ENCODE results near the gene AK9. TPM values are rescaled to one million over a fixed set of nuclear protein-coding genes. Genes with fewer than 3 reads are reported as not detected.

AK9 gene
- polyA plus RNA-seq, 1 donor from 2014 or later = 27.7 TPM

DNA sequence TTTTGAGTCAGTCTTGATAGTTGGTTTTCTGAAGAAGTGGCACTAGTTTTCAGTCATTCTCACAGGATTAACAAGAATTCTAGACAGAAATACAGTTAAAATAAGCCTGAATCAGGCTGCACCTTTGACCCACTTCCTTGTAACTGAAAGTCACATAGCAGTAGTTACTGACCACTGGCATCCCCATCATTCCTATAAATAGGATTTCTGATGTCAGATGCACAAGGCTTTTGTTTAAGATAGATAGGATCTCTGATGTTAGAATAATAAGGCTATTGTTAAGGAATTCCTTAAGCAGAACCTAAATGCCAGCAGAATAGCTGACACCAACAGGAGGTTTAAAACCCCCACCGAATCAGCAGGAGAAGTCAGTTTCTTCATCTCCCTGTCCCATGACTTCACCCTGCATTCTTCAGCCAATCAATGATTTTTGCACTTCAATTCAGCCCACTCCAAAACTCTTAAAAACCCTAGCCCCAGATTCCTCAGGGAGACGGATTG is 177.4 kb downstream of the AK9 start:
- no peaks in the 10 kb centered on the region for H3K79me2 ChIP-seq (replicated peaks; ENCODE audit: insufficient read depth, low read length)
- no peaks in the 10 kb centered on the region for H3K36me3 ChIP-seq (ENCODE audit: insufficient read depth, low read length)
- H3K4me2 ChIP-seq (ENCODE audit: low read length) = no peak overlapping the region
- TF ChIP-seq, protein P1, sequence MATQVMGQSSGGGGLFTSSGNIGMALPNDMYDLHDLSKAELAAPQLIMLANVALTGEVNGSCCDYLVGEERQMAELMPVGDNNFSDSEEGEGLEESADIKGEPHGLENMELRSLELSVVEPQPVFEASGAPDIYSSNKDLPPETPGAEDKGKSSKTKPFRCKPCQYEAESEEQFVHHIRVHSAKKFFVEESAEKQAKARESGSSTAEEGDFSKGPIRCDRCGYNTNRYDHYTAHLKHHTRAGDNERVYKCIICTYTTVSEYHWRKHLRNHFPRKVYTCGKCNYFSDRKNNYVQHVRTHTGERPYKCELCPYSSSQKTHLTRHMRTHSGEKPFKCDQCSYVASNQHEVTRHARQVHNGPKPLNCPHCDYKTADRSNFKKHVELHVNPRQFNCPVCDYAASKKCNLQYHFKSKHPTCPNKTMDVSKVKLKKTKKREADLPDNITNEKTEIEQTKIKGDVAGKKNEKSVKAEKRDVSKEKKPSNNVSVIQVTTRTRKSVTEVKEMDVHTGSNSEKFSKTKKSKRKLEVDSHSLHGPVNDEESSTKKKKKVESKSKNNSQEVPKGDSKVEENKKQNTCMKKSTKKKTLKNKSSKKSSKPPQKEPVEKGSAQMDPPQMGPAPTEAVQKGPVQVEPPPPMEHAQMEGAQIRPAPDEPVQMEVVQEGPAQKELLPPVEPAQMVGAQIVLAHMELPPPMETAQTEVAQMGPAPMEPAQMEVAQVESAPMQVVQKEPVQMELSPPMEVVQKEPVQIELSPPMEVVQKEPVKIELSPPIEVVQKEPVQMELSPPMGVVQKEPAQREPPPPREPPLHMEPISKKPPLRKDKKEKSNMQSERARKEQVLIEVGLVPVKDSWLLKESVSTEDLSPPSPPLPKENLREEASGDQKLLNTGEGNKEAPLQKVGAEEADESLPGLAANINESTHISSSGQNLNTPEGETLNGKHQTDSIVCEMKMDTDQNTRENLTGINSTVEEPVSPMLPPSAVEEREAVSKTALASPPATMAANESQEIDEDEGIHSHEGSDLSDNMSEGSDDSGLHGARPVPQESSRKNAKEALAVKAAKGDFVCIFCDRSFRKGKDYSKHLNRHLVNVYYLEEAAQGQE (IDR thresholded peaks at IDR 0.05; ENCODE audit: borderline replicate concordance) = no peak
- no peak for TF ChIP-seq EP300 (conservative IDR thresholded peaks at IDR 0.05; ENCODE audit: poor library complexity, severe bottlenecking)
- TF ChIP-seq MXI1 (conservative IDR thresholded peaks at IDR 0.05; ENCODE audit: poor library complexity, severe bottlenecking) = no peak
- TF ChIP-seq POLR2AphosphoS5 (IDR thresholded peaks at IDR 0.05) = no peak
- TF ChIP-seq SMC3 (conservative IDR thresholded peaks at IDR 0.05; ENCODE audit: poor library complexity) = no peak
- no peak for TF ChIP-seq RAD21 (conservative IDR thresholded peaks at IDR 0.05)
- no peak for TF ChIP-seq EZH2 (IDR thresholded peaks at IDR 0.05; ENCODE audit: borderline replicate concordance, insufficient read depth, low read length, poor library complexity, severe bottlenecking)
- TF ChIP-seq, protein P2, sequence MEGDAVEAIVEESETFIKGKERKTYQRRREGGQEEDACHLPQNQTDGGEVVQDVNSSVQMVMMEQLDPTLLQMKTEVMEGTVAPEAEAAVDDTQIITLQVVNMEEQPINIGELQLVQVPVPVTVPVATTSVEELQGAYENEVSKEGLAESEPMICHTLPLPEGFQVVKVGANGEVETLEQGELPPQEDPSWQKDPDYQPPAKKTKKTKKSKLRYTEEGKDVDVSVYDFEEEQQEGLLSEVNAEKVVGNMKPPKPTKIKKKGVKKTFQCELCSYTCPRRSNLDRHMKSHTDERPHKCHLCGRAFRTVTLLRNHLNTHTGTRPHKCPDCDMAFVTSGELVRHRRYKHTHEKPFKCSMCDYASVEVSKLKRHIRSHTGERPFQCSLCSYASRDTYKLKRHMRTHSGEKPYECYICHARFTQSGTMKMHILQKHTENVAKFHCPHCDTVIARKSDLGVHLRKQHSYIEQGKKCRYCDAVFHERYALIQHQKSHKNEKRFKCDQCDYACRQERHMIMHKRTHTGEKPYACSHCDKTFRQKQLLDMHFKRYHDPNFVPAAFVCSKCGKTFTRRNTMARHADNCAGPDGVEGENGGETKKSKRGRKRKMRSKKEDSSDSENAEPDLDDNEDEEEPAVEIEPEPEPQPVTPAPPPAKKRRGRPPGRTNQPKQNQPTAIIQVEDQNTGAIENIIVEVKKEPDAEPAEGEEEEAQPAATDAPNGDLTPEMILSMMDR (IDR thresholded peaks at IDR 0.05; ENCODE audit: poor library complexity, severe bottlenecking) = no peak
- TF ChIP-seq TAF1 (IDR thresholded peaks at IDR 0.05; ENCODE audit: low read depth) = no peak
- no peak overlapping the region for H3K27ac ChIP-seq (ENCODE audit: low read length)
- no peaks in the 10 kb centered on the region for H3F3A ChIP-seq (ENCODE audit: insufficient read depth, low read length, poor library complexity, severe bottlenecking)
- H3K9me2 ChIP-seq (ENCODE audit: insufficient read depth, low read length) = no peaks in the 10 kb centered on the region
- no peaks in the 10 kb centered on the region for H4K20me1 ChIP-seq (ENCODE audit: insufficient read depth)
- no peak overlapping the region for H3K4me3 ChIP-seq (ENCODE audit: low read length)
- H3K9ac ChIP-seq (ENCODE audit: low read length) = no peak overlapping the region
- H3K9me3 ChIP-seq (ENCODE audit: low read length) = no peaks in the 10 kb centered on the region
- no peak overlapping the region for H2AFZ ChIP-seq (ENCODE audit: low read depth, low read length)
- H3K27me3 ChIP-seq (ENCODE audit: insufficient read depth, low read depth, low read length) = no peaks in the 10 kb centered on the region

DNA sequence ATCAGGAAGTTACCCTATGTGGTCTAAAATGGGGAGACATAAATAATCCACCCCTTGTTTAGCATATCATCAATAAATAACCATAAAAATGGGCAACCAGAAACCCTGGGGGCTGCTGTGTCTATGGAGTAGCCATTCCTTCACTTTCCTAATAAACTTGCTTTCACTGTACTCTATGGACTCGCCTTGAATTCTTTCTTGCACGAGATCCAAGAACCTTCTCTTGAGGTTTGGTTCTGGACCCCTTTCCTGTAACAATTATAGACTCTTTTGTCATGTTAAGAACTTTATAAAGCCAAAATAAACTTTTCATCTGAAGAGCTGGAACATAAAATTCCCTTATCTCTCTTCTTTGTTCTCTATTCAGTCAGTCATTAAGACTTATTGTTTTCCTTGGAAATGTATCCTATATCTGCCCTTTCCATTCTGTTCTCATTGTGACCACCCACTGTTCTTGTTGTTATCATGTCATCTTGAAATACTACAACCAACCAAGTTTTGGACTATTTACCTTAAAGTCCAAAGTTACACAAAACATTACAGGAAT is 178.7 kb downstream of the AK9 start:
- H3K4me3 ChIP-seq (ENCODE audit: low read length) = no peak overlapping the region
- H3K9me3 ChIP-seq (ENCODE audit: low read length) = no peaks in the 10 kb centered on the region
- H3K27ac ChIP-seq (ENCODE audit: low read length) = no peak overlapping the region
- H3K79me2 ChIP-seq (replicated peaks; ENCODE audit: insufficient read depth, low read length) = no peaks in the 10 kb centered on the region
- no peak overlapping the region for H2AFZ ChIP-seq (ENCODE audit: low read depth, low read length)
- no peaks in the 10 kb centered on the region for H4K20me1 ChIP-seq (ENCODE audit: insufficient read depth)
- H3F3A ChIP-seq (ENCODE audit: insufficient read depth, low read length, poor library complexity, severe bottlenecking) = no peaks in the 10 kb centered on the region
- no peaks in the 10 kb centered on the region for H3K36me3 ChIP-seq (ENCODE audit: insufficient read depth, low read length)
- TF ChIP-seq, protein P2 (IDR thresholded peaks at IDR 0.05; ENCODE audit: poor library complexity, severe bottlenecking) = no peak
- TF ChIP-seq TAF1 (IDR thresholded peaks at IDR 0.05; ENCODE audit: low read depth) (no peak), EP300 (conservative IDR thresholded peaks at IDR 0.05; ENCODE audit: poor library complexity, severe bottlenecking) (no peak), RAD21 (conservative IDR thresholded peaks at IDR 0.05) (no peak), MXI1 (conservative IDR thresholded peaks at IDR 0.05; ENCODE audit: poor library complexity, severe bottlenecking) (no peak)
- H3K9me2 ChIP-seq (ENCODE audit: insufficient read depth, low read length) = no peaks in the 10 kb centered on the region
- no peak overlapping the region for H3K9ac ChIP-seq (ENCODE audit: low read length)
- H3K27me3 ChIP-seq (ENCODE audit: insufficient read depth, low read depth, low read length) = no peaks in the 10 kb centered on the region
- no peak overlapping the region for H3K4me2 ChIP-seq (ENCODE audit: low read length)

Measured in neural cell (in vitro differentiated cells).